Mesendoderm (in vitro differentiated cells): Measurements from ENCODE around the gene KRT14. TPM values are rescaled to one million over a fixed set of nuclear protein-coding genes. Genes with fewer than 3 reads are reported as not detected.
A peak's percentile ranks its signal among the peaks of the same experiment; 100 is the strongest.

Source experiments
- DNase-seq: peaks from one replicate; pipeline ENCODE4 v3.0.0; 2013
- H2AK5ac ChIP-seq: 2 replicates; pipeline ENCODE4 v1.6.1; 2013; ENCODE audit warnings: low read length, inconsistent platforms
- H2BK120ac ChIP-seq: 2 replicates; pipeline ENCODE4 v1.6.1; 2013; ENCODE audit warnings: low read depth, mild to moderate bottlenecking, low read length, moderate library complexity, mixed read lengths
- H2BK15ac ChIP-seq: replicated peaks from 2 replicates; pipeline ENCODE4 v1.6.1; 2013; ENCODE audit warnings: low read depth, mild to moderate bottlenecking, moderate library complexity
- H2BK5ac ChIP-seq: 2 replicates; pipeline ENCODE4 v1.6.1; 2013; ENCODE audit warnings: low read length, inconsistent platforms
- H3K18ac ChIP-seq: 2 replicates; pipeline ENCODE4 v1.6.1; 2013; ENCODE audit warnings: mild to moderate bottlenecking, low read length, mixed read lengths
- H3K23ac ChIP-seq: one replicate; pipeline ENCODE4 v1.6.1; 2013; ENCODE audit warnings: low read length
- H3K27ac ChIP-seq: 2 replicates; pipeline ENCODE4 v1.5.1; 2013; ENCODE audit warnings: low read depth, mild to moderate bottlenecking, inconsistent platforms, low read length, moderate library complexity
- H3K27me3 ChIP-seq: 2 replicates; pipeline ENCODE4 v1.6.1; 2013; ENCODE audit warnings: low read length, control low read depth, mild to moderate bottlenecking, inconsistent platforms; ENCODE audit not compliant: insufficient read depth, poor library complexity
- H3K36me3 ChIP-seq: 2 replicates; pipeline ENCODE4 v1.6.1; 2013; ENCODE audit warnings: low read length, inconsistent platforms; ENCODE audit not compliant: control insufficient read depth, insufficient read depth
- H3K4ac ChIP-seq: one replicate; pipeline ENCODE4 v1.6.1; 2013; ENCODE audit warnings: low read depth, mild to moderate bottlenecking, low read length, moderate library complexity
- H3K4me1 ChIP-seq: 2 replicates; pipeline ENCODE4 v1.6.1; 2013; ENCODE audit warnings: low read depth, low read length, inconsistent platforms; ENCODE audit not compliant: control insufficient read depth
- H3K4me2 ChIP-seq: 2 replicates; pipeline ENCODE4 v1.6.1; 2013; ENCODE audit warnings: low read length
- H3K4me3 ChIP-seq: 2 replicates; pipeline ENCODE4 v1.5.1; 2013; ENCODE audit warnings: mild to moderate bottlenecking, low read length
- H3K56ac ChIP-seq: one replicate; pipeline ENCODE4 v1.6.1; 2013; ENCODE audit warnings: low read length
- H3K79me1 ChIP-seq: 2 replicates; pipeline ENCODE4 v1.6.1; 2013; ENCODE audit warnings: low read length, inconsistent platforms
- H3K79me2 ChIP-seq: 2 replicates; pipeline ENCODE4 v1.6.1; 2013; ENCODE audit warnings: mild to moderate bottlenecking, low read length; ENCODE audit not compliant: control insufficient read depth, insufficient read depth
- H3K9ac ChIP-seq: 2 replicates; pipeline ENCODE4 v1.6.1; 2013; ENCODE audit warnings: low read length, inconsistent platforms
- H4K5ac ChIP-seq: one replicate; pipeline ENCODE4 v1.6.1; 2013; ENCODE audit warnings: low read length
- H4K8ac ChIP-seq: one replicate; pipeline ENCODE4 v1.6.1; 2013; ENCODE audit warnings: low read depth, mild to moderate bottlenecking, control low read depth, low read length, moderate library complexity
- WGBS: extraction: QIAGEN DNeasy Blood & Tissue Kit; methylation state at CpG from one replicate; pipeline ENCODE4 v1.1.7; 2013; ENCODE audit warnings: low lambda C conversion rate, missing lambda C conversion rate; ENCODE audit not compliant: insufficient coverage; ENCODE audit errors: extremely low coverage; 5-methylcytosine and 5-hydroxymethylcytosine counted together
- polyA plus RNA-seq, 2 experiments: library from polyadenylated mRNA; stranded (reverse); fragments of 200-250 nt; gene quantifications; one replicate each; pipeline ENCODE4 v1.2.3, GENCODE V29; 2013

Gene KRT14
- polyA plus RNA-seq (2013, experiment 1 of 2) = not detected
- polyA plus RNA-seq (2013, experiment 2 of 2) = not detected

DNA sequence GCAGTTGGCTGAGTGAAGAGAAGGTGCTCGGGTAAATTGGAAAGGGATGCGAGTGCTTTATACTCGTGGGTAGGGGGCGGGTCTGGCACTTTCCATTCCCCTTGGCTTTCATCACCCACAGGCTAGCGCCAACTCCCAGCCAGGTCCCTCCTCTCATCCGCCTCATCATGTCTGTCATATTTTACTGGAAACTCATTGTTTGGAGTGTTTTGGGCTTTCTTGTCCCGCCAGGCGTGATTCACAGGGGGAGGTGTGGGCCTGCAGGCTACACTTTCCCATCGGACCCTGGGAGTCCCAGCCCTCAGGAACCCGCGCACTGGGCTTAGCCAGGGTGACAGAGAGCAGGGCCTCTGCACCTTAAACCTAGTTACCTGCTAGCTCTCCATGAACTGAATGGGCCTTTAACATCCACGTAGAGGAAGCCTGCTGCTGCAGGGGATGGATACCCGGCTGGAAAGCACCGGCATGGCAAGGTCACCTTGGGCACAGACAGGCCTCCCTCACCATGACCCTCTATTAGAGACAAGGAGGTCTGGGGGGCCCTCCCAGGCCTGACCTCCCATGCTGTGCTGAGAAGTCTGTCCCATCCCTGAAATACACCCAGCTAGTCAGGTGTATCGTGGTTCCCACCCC is at the start of gene KRT14:
TSS of gene KRT14 (minus strand) at position 33 of the 633 bp plus-strand sequence. CDS start 61 bp downstream, outside the sequence.
- Histone ChIP-seq H3K4ac (no peak within 1 kb of the TSS), H3K23ac (no peak within 1 kb of the TSS), H3K4me1 (no peaks in the 10 kb centered on the region), H2BK5ac (no peak within 1 kb of the TSS), H3K79me1 (no peaks in the 10 kb centered on the region), H3K4me2 (no peak within 1 kb of the TSS), H3K27me3 (no peaks in the 10 kb centered on the region), H4K5ac (no peak within 1 kb of the TSS), H3K27ac (no peak within 1 kb of the TSS), H3K9ac (no peak within 1 kb of the TSS), H3K56ac (no peak within 1 kb of the TSS), H3K36me3 (no peaks in the 10 kb centered on the region), H3K4me3 (no peak within 1 kb of the TSS), H4K8ac (no peak within 1 kb of the TSS), H2AK5ac (no peak within 1 kb of the TSS), H2BK120ac (no peak within 1 kb of the TSS), H3K79me2 (no peaks in the 10 kb centered on the region), H2BK15ac (no peak within 1 kb of the TSS), H3K18ac (no peak within 1 kb of the TSS)
- no CpG with 5 or more reads among the region's 15 CpGs for WGBS
- no peak for DNase-seq

DNA sequence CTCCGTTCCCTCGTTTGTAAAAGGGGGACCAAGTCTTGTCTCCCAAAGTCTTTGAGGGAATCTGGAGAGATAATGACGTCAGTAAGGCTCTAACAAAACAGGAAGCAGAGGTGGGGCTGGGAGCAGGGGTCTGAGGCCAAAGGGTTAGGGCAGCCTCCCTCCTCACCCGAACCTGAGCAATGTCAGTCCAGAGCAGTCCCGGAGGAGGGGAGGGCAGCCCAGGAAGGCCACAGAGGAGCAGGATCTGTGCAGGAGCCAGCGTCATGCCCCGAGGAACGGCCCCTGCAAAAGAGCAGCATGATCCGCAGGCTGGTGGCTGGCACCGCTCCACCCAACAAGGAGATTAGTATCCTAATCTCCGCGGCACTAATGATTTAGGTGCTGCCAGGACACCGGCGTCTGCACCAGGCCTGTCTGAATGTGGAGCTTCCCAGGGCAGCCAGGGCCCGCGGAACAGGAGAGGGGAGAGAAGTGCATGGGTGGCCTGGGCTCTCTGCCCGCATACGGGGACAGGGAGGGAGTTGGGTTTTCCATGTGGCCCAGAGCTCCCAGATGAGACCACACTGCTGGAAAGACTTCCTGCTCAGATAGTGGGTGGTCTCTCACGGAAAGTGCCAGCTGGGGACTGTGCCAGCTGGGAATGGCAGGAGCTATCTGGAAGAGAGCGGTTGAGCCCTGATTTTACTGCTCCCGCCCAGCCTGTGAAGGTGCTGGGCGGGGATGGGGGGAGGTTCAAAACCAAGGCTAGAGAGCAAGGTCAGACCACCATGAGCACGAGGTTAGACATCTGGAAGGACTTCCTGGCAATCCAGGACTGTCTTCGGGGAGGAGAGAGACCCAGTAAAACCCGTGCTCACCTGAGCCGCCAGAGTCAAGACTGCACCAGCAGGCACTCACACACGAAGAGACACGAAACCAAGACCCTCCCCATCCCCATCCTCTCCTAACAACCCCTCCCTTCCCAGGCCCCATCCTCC is 48.7 kb upstream of the KRT14 start:
- Histone ChIP-seq H3K4me1 (peaks cover 2% of the 10 kb centered on the region), H3K36me3 (no peaks in the 10 kb centered on the region), H3K4me2 (no peak overlapping the region), H2BK120ac (no peak overlapping the region), H3K27me3 (no peaks in the 10 kb centered on the region), H2AK5ac (no peak overlapping the region), H3K18ac (no peak overlapping the region), H3K9ac (no peak overlapping the region), H4K8ac (no peak overlapping the region), H2BK15ac (no peak overlapping the region), H3K4ac (no peak overlapping the region), H4K5ac (no peak overlapping the region), H3K79me1 (no peaks in the 10 kb centered on the region), H3K4me3 (no peak overlapping the region), H3K27ac (no peak overlapping the region), H3K56ac (peak overlapping the region; percentile 42), H3K23ac (no peak overlapping the region), H3K79me2 (no peaks in the 10 kb centered on the region), H2BK5ac (no peak overlapping the region)
- no CpG with 5 or more reads among the region's 28 CpGs for WGBS
- DNase-seq = peak; percentile 47

DNA sequence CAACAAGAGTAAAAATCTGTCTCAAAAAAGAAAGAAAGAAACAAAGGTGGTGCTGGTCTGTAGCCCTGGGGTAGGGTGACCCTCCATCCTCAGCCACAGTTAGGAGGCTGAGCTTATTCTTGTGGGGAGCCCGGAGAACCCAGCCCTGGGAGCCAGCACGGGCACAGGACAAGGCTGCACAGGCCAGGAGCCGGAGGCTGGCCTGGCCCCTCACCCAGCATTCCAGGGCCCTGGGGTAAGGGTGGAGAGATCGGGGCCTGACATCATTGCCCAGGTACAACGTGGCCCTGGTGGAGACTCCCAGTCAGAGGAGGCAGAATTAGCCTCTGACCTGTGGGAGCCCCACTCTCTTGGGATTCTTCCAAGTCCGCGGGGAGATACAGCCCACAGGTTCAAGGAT is 47.9 kb upstream of the KRT14 start:
- no peak overlapping the region for H2AK5ac ChIP-seq
- no peak for DNase-seq
- no peak overlapping the region for H3K27ac ChIP-seq
- H3K79me2 ChIP-seq = no peaks in the 10 kb centered on the region
- H3K27me3 ChIP-seq = no peaks in the 10 kb centered on the region
- peak overlapping the region; percentile 28 for H3K56ac ChIP-seq
- H3K4me3 ChIP-seq = no peak overlapping the region
- no peak overlapping the region for H3K18ac ChIP-seq
- no peak overlapping the region for H3K4me2 ChIP-seq
- H3K36me3 ChIP-seq = no peaks in the 10 kb centered on the region
- no peak overlapping the region for H4K8ac ChIP-seq
- no peaks in the 10 kb centered on the region for H3K79me1 ChIP-seq
- no peak overlapping the region for H4K5ac ChIP-seq
- peaks cover 2% of the 10 kb centered on the region for H3K4me1 ChIP-seq
- H3K23ac ChIP-seq = no peak overlapping the region
- H2BK15ac ChIP-seq = no peak overlapping the region
- H3K9ac ChIP-seq = no peak overlapping the region
- WGBS = no CpG with 5 or more reads among the region's 7 CpGs
- no peak overlapping the region for H2BK5ac ChIP-seq
- H3K4ac ChIP-seq = no peak overlapping the region
- no peak overlapping the region for H2BK120ac ChIP-seq

DNA sequence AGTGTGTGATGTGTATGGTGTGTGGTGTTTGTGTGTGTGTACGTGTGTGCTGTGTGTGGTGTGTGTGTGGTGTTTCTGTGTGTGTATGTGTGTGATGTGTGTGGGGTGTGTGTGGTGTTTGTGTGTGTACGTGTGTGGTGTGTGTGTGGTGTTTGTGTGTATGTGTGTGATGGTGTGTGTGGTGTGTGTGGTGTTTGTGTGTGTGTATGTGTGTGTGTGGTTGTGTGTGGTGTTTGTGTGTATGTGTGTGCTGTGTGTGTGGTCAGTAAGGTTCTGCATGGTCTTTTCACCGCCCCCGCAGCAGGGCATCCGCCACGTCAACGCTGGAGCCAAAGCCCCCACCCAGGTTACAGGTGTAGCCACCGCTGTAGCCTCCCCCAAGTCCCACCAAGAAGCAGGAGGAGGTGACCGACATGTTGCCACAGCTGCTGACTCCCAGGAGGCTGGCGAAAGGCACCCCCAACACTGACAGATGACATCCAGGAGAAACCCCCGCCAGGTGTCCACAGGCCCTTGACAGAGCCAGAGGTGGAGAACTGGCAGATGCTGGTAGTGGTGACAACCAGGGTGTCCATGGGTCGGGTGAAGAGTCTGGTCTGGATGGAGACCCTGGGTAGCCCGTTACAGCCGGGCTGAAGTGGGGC is 47.0 kb upstream of the KRT14 start:
- Histone ChIP-seq H3K4me1 (peaks cover 2% of the 10 kb centered on the region), H3K27me3 (no peaks in the 10 kb centered on the region), H3K23ac (no peak overlapping the region), H3K79me2 (no peaks in the 10 kb centered on the region), H4K8ac (no peak overlapping the region), H3K4ac (no peak overlapping the region), H2BK15ac (no peak overlapping the region), H2BK5ac (no peak overlapping the region), H3K4me3 (no peak overlapping the region), H4K5ac (no peak overlapping the region), H3K9ac (no peak overlapping the region), H3K56ac (no peak overlapping the region), H3K4me2 (no peak overlapping the region), H3K79me1 (no peaks in the 10 kb centered on the region), H3K36me3 (no peaks in the 10 kb centered on the region), H3K18ac (no peak overlapping the region), H2AK5ac (no peak overlapping the region), H2BK120ac (no peak overlapping the region), H3K27ac (no peak overlapping the region)
- DNase-seq = peak; percentile 47
- 100% methylated on average over 1 of the region's 14 CpGs for WGBS

DNA sequence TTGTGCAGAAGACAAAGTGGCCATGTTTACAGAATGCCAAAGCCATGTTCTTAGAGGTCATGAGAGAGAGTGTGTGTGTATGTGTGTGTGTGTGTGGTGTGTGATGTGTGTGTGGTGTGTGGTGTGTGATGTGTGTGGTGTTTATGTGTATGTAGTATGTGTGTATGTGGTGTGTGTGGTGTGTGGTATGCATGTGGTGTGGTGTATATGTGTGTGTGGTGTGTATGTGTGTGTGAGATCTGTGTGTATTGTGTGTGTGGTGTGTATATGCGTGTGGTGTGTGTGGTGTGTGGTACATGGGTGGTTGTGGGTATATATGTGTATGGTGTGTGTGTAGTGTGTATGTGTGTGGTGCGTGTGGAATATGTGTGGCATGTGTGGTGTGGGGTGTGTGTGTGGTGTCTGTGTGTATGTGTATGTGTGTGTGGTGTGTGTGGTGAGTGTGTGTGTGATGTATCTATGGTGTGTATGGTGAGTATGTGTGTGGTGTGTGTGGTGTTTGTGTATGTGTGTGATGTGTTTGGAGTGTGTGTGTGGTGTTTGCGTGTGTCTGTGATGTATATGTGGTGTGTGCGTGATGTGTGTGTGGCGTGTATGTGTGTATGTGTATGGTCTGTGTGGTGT is 45.9 kb upstream of the KRT14 start:
- no peak overlapping the region for H2BK15ac ChIP-seq
- no peaks in the 10 kb centered on the region for H3K79me1 ChIP-seq
- H3K36me3 ChIP-seq = no peaks in the 10 kb centered on the region
- H3K79me2 ChIP-seq = no peaks in the 10 kb centered on the region
- 100% methylated on average over 4 of the region's 5 CpGs for WGBS
- H3K4ac ChIP-seq = no peak overlapping the region
- peaks cover 2% of the 10 kb centered on the region for H3K4me1 ChIP-seq
- no peak overlapping the region for H3K23ac ChIP-seq
- H3K27me3 ChIP-seq = no peaks in the 10 kb centered on the region
- H4K8ac ChIP-seq = no peak overlapping the region
- H2AK5ac ChIP-seq = no peak overlapping the region
- no peak overlapping the region for H3K9ac ChIP-seq
- no peak overlapping the region for H2BK5ac ChIP-seq
- DNase-seq = no peak
- no peak overlapping the region for H3K56ac ChIP-seq
- H3K18ac ChIP-seq = no peak overlapping the region
- no peak overlapping the region for H2BK120ac ChIP-seq
- H3K4me2 ChIP-seq = no peak overlapping the region
- H3K27ac ChIP-seq = no peak overlapping the region
- H3K4me3 ChIP-seq = no peak overlapping the region
- no peak overlapping the region for H4K5ac ChIP-seq
